ENCODE results near the gene TOE1.

Gene TOE1

GRCh38 chr1:45335855-45336324 is 4.1 kb upstream of the TOE1 start (continued):
- no peak for TF ChIP-seq ZNF639 (tag by site-specific recombination; IDR thresholded peaks at IDR 0.05)
- no peak for TF ChIP-seq ZNF292 (tag by site-specific recombination; IDR thresholded peaks at IDR 0.05; ENCODE audit: borderline replicate concordance, low read depth)
- no peak for TF ChIP-seq OVOL3 (tag by site-specific recombination; IDR thresholded peaks at IDR 0.05)

- Histone ChIP-seq H3K4me1 (ENCODE audit: control insufficient read depth, insufficient read depth, low read length) (no peaks in the 10 kb centered on the region), H3K36me3 (ENCODE audit: control insufficient read depth in 2 of 2, insufficient read depth in 1 of 2, low read length in 2 of 2) (peaks cover 0 to 48% of the 10 kb centered on the region in 2 experiments; a peak in 1 of 3 replicates), H3K9me3 (ENCODE audit: control insufficient read depth, insufficient read depth, low read depth, low read length) (no peaks in the 10 kb centered on the region), H3K4me3 (ENCODE audit: low read depth, low read length) (no peak overlapping the region), H3K27ac (ENCODE audit: extremely low read depth, low read depth, low read length) (no peak overlapping the region)
- POLR2A ChIA-PET: interaction anchor here (0.6 to 2.9 kb wide), 2 partner anchors 9 to 608 kb away, joined by 3 to 51 read pairs; partner anchors contain the start of gene HPDL
- CTCF ChIA-PET: interaction anchor here (1.2 kb wide), 1 partner anchor 32 kb away, joined by 5 read pairs; no protein-coding TSS in a partner anchor
- TF ChIP-seq RBAK (tag by site-specific recombination; IDR thresholded peaks at IDR 0.05): no peak
- TF ChIP-seq ZNF658 (tag by site-specific recombination; IDR thresholded peaks at IDR 0.05): no peak
Observed at GRCh38 chr1:45337630-45338325, 2.2 kb upstream of the TOE1 start.

GRCh38 chr1:45340816-45341466 is 971 bp downstream of the TOE1 start:
- H3K36me3 ChIP-seq (ENCODE audit: control insufficient read depth in 2 of 2, insufficient read depth in 1 of 2, low read length in 2 of 2): peaks cover 0 to 59% of the 10 kb centered on the region in 2 experiments; a peak in 2 of 3 replicates
- H3K27ac ChIP-seq (ENCODE audit: extremely low read depth, low read depth, low read length): peak overlapping the region; percentile 75; the same call in 1 of the 2 replicates
- peak overlapping the region; percentile 67 for H3K4me3 ChIP-seq (ENCODE audit: low read depth, low read length)
- H3K4me1 ChIP-seq (ENCODE audit: control insufficient read depth, insufficient read depth, low read length): no peaks in the 10 kb centered on the region
- H3K9me3 ChIP-seq (ENCODE audit: control insufficient read depth, insufficient read depth, low read depth, low read length): no peaks in the 10 kb centered on the region
- CTCF ChIA-PET: interaction anchor here (0.6 to 2.3 kb wide), 10 partner anchors 8 to 610 kb away, joined by 3 to 8 read pairs (median 5); partner anchors contain the start of genes RNU5D-1 and TESK2
- POLR2A ChIA-PET: interaction anchor here (0.6 to 3.2 kb wide), 20 partner anchors 9 to 619 kb away, joined by 3 to 62 read pairs (median 9); partner anchors contain the start of genes BTBD19, CCDC163, HECTD3 and HPDL
- TF ChIP-seq ZNF214 (tag by site-specific recombination; IDR thresholded peaks at IDR 0.05; ENCODE audit: borderline replicate concordance) (no peak), ZNF501 (tag by site-specific recombination; IDR thresholded peaks at IDR 0.05) (0 out of 2 replicates have a peak, but pooled peaks have one; percentile 24), ZNF10 (tag by site-specific recombination; IDR thresholded peaks at IDR 0.05) (peak; percentile 40; the same call in 1 of the 2 replicates), ZNF580 (tag by site-specific recombination; IDR thresholded peaks at IDR 0.05) (peak; percentile 90), PATZ1 (tag by site-specific recombination; IDR thresholded peaks at IDR 0.05) (no peak), ZSCAN23 (tag by site-specific recombination; IDR thresholded peaks at IDR 0.05) (no peak)

- H3K27ac ChIP-seq (ENCODE audit: extremely low read depth, low read depth, low read length): no peak overlapping the region
- ChIA-PET POLR2A (interaction anchor here (1.2 to 1.5 kb wide), 2 partner anchors 41 to 147 kb away, joined by 8 to 9 read pairs; partner anchors contain the start of gene TESK2), CTCF (interaction anchor here (0.6 to 1.5 kb wide), 3 partner anchors 21 to 537 kb away, joined by 3 to 6 read pairs (median 4); partner anchors contain the start of gene DYNLT4)
- TF ChIP-seq YY1 (tag by site-specific recombination; IDR thresholded peaks at IDR 0.05): no peak
- no peak for TF ChIP-seq ZFP69B (tag by site-specific recombination; IDR thresholded peaks at IDR 0.05)
- no peak for TF ChIP-seq ZNF529 (tag by site-specific recombination; IDR thresholded peaks at IDR 0.05; ENCODE audit: insufficient replicate concordance)
- TF ChIP-seq ZSCAN30 (tag by site-specific recombination; IDR thresholded peaks at IDR 0.05): no peak
- TF ChIP-seq PRDM4 (tag by site-specific recombination; IDR thresholded peaks at IDR 0.05): no peak
- no peak for TF ChIP-seq ZNF114 (tag by site-specific recombination; IDR thresholded peaks at IDR 0.05)
- no peak for TF ChIP-seq OSR2 (tag by site-specific recombination; IDR thresholded peaks at IDR 0.05)
- no peak for TF ChIP-seq ZNF18 (tag by site-specific recombination; IDR thresholded peaks at IDR 0.05)
Observed at GRCh38 chr1:45344499-45344898, 4.5 kb downstream of the TOE1 start.

More at GRCh38 chr1:45344499-45344898, 4.5 kb downstream of the TOE1 start:
- H3K4me3 ChIP-seq (ENCODE audit: low read depth, low read length): no peak overlapping the region
- H3K4me1 ChIP-seq (ENCODE audit: control insufficient read depth, insufficient read depth, low read length): no peaks in the 10 kb centered on the region
- peaks cover 0 to 63% of the 10 kb centered on the region in 2 experiments; a peak in 2 of 3 replicates for H3K36me3 ChIP-seq (ENCODE audit: control insufficient read depth in 2 of 2, insufficient read depth in 1 of 2, low read length in 2 of 2)
- no peaks in the 10 kb centered on the region for H3K9me3 ChIP-seq (ENCODE audit: control insufficient read depth, insufficient read depth, low read depth, low read length)

All from HEK293 (cell line).